ENCODE results near the gene PTPRU. TPM values are rescaled to one million over a fixed set of nuclear protein-coding genes. Genes with fewer than 3 reads are reported as not detected.

The PTPRU gene
- polyA plus RNA-seq, 4 donors = 10.1 to 20.1 (median 12.5) TPM

DNA sequence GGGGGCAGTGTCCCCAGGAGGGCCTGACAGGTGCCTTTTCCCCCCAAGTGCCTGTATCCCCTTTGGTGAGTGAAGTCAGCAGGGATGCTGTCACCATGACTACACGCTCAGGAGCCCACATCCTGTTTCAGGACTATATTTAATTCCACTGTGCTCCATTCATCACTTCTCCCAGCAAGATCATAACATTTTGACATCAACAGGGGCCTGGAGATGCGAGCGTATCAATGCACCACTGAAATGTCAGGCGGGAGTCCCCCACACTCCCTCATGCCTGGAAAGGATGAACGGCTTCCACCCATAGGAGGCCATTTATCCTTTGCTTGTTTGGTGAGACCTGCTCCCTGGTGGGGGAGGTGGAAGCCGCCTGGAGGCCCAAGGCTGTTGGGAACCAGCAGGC, 119.1 kb downstream of the PTPRU start:
- DNase-seq (ENCODE audit: low read depth in 4 of 4, low spot score in 3 of 4) = no peak

GRCh38 chr1:29356663-29357062, 120.3 kb downstream of the PTPRU start:
- DNase-seq (ENCODE audit: low read depth in 4 of 4, low spot score in 3 of 4) = no peak

DNA sequence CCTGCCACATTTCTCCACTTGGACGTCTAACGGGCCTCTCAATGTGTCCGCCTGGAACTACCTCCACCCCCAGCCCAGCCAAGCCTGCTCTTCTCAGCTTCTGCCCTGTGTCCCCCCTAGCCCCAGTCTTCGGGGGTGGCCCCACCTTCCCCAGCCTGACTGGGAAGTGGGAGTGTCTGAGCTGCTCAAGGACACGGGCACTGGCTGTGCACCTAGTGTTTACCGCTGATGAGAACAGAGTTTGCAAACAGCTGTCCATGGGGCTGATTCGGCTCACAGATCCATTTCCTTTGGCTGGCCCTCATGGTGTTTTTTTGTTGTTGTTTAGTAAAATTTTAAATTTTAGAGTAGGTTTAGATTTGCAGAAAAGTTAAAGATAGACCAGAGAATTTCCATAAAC, 121.1 kb downstream of the PTPRU start:
- no peak for DNase-seq (ENCODE audit: low read depth in 4 of 4, low spot score in 3 of 4)

GRCh38 chr1:29358183-29358582, 121.9 kb downstream of the PTPRU start:
- no peak for DNase-seq (ENCODE audit: low read depth in 4 of 4, low spot score in 3 of 4)

DNA sequence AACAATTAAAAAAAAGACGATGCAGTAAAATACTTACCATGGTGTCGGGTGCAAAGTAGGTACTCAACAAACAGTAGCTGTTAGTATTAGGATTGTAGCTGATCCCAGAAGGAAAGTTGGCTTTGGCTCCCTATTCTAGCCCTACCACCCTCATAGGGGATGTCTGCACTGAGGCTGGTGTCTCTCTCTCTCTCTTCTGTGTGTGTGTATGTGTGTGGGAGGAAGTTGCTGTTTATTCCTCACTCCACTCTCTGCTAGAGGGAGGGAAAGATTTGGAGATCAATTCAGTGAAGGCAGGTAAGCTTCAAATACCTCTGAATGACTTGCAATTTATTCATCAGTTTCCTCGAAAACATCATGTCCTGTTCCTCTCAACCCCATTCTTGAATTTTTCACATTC, 124.4 kb downstream of the PTPRU start:
- no peak for DNase-seq (ENCODE audit: low read depth in 4 of 4, low spot score in 3 of 4)

DNA sequence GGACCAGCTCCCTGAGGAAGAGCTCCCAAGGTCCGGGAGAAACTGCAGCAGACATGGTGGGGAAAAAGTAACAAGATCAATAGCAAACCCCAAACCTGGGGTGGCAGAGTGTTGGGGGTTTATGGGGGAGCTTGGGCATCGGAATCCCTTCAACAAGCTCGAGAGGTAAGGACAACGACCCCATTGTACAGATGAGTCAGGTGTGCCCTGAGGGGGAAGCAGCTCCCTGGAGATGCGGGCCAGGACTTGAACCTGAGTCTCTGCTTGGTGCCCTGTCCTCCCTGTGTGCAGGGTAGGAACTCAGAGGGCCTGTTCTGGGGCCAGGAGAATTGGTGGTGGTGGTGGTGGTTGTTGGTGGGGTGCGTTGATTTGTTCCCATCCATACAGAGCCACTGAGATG, 125.4 kb downstream of the PTPRU start:
- DNase-seq (ENCODE audit: low read depth in 4 of 4, low spot score in 3 of 4) = no peak

DNA sequence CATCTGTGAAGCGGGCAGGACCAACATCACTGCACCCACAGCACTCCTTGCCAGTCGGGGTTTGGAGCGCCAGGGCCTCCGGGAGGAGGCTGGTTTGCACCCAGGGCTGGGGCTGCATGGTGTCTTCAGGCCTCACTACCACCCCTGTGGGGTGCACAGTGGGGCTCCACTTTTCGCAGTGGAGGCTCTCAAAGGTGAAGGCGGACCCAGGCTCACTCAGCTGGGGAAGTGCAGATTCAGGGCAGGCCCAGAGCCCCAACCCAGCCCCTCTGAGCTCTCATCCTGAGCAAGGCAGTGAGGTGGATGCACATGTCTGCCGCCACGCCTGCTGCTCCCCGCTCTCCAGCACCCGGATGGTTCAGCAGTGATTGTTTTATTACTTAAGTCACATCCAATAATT, 125.8 kb downstream of the PTPRU start:
- DNase-seq (ENCODE audit: low read depth in 4 of 4, low spot score in 3 of 4) = no peak

GRCh38 chr1:29362764-29363163, 126.4 kb downstream of the PTPRU start:
- DNase-seq (ENCODE audit: low read depth in 4 of 4, low spot score in 3 of 4) = no peak

GRCh38 chr1:29363536-29363935, 127.2 kb downstream of the PTPRU start:
- DNase-seq (ENCODE audit: low read depth in 4 of 4, low spot score in 3 of 4) = no peak

- no peak for DNase-seq (ENCODE audit: low read depth in 4 of 4, low spot score in 3 of 4)
These were observed 127.9 kb downstream of the PTPRU start for GRCh38 chr1:29364101-29364678.

GRCh38 chr1:29365906-29366670, 129.8 kb downstream of the PTPRU start:
- no peak for DNase-seq (ENCODE audit: low read depth in 4 of 4, low spot score in 3 of 4)

- DNase-seq (ENCODE audit: low read depth in 4 of 4, low spot score in 3 of 4) = no peak
These were observed 132.9 kb downstream of the PTPRU start for GRCh38 chr1:29368936-29369932.

GRCh38 chr1:29370067-29370466, 133.7 kb downstream of the PTPRU start:
- DNase-seq (ENCODE audit: low read depth in 4 of 4, low spot score in 3 of 4) = no peak

DNA sequence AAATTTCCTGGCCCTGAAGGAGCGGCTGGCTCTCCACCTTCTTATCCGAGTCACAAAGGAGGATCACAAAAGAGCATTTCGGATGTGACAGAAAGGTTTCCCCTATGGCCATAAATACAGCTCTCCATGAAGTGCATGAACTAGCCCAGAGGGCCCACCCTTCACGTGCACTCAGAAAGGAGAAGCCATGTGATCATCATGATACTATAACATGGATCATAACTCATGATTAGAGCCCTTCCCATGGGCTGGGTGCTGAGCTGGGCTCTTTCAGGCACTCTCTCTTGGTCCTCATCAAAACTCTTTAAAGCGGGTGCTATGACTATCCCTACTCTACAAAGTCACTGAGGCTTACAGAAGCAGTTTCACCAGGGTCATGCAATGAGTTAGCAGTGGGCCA, 135.0 kb downstream of the PTPRU start:
- DNase-seq (ENCODE audit: low read depth in 4 of 4, low spot score in 3 of 4) = no peak

DNA sequence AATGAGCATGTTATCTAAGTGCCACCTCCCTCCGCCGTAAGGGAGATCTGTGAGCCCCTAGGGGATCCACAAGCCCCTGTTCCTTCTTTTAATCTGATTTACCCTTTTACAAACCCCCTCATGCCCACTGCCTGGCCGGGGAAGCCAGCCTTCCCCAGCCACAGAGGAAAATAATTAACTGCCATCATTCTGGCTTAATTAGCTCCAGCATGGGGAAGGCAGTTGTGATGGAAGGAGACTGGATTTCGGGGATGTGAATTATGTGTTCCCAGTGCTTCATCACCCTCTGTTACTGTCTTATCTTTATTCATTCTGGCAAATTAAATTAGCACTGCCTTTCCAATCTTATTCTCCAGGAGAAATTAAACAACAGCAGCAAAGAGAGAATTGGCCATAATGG, 135.8 kb downstream of the PTPRU start:
- no peak for DNase-seq (ENCODE audit: low read depth in 4 of 4, low spot score in 3 of 4)

Other genes starting within 250 kb of the PTPRU start
- gene TMEM200B, start 112.6 kb upstream of the PTPRU start, polyA plus RNA-seq (ENCODE audit: insufficient read length in 4 of 4) = 10 to 100 TPM; 14.3 to 18.8 (median 14.9) TPM
- 100 to 1,000 TPM; 107 to 121 (median 110) TPM for gene SRSF4, start 54.6 kb upstream of the PTPRU start, polyA plus RNA-seq (ENCODE audit: insufficient read length in 4 of 4)
- 10 to 100 TPM; 27.4 to 30.4 (median 29.0) TPM for gene MECR, start 5.6 kb upstream of the PTPRU start, polyA plus RNA-seq (ENCODE audit: insufficient read length in 4 of 4)